ENCODE measurements around the gene ELAVL4.

ELAVL4 gene

DNA sequence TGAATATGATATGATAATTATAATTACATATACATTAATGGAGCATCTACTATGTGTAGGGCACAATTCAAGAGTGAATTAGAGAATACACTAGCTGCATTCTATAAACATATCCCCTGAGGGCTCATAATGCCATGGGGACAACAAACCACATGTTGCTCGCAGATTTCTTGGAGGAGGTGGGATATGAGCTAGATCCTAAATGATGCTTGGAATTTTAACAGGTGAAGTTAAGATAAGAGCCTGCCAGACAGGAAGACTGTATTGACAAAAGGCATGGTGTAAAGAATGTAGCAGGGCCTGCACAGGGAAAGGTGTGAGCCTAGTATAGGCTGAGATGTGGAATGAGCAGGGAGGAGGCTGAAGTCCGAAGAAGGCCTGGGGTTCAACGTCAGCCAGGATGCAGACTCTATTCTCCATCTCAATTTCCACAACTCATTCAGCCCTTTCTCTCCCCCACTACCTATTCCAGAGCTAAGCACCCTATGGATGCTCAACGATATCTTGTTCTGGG is 120.2 kb downstream of the ELAVL4 start:
- no peak overlapping the region for H3K4me3 ChIP-seq (ENCODE audit: low read length)
- DNase-seq (ENCODE audit: low read depth, low spot score) = no peak

- DNase-seq (ENCODE audit: low read depth, low spot score) = no peak
Observed at GRCh38 chr1:50231209-50231608, 122.5 kb downstream of the ELAVL4 start.

GRCh38 chr1:50232336-50232735 is 123.6 kb downstream of the ELAVL4 start:
- no peak overlapping the region for H3K4me3 ChIP-seq (ENCODE audit: low read length)
- no peak for DNase-seq (ENCODE audit: low read depth, low spot score)

More at GRCh38 chr1:50231209-50231608, 122.5 kb downstream of the ELAVL4 start:
- H3K4me3 ChIP-seq (ENCODE audit: low read length) = no peak overlapping the region

GRCh38 chr1:50236656-50237055 is 127.9 kb downstream of the ELAVL4 start:
- H3K4me3 ChIP-seq (ENCODE audit: low read length) = no peak overlapping the region
- DNase-seq (ENCODE audit: low read depth, low spot score) = no peak

DNA sequence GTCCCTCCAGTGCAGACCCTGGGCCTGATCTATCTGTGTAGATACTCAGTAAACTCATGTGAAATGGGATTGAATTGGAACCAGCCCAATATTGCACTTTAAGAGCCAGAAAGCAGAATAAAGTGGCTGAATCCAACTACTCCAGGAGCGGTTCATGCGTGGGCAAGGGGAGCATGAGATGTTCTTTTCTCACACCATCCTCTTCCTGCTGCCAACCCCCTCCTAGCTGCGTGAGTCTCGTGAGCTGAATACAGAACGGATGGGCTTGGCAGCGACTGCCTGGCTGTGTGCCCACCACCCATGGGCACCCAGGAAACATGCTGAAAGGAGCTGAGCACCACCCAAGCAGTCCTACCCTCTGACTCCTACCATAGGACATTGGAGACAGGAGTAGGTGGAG is 128.3 kb downstream of the ELAVL4 start:
- DNase-seq (ENCODE audit: low read depth, low spot score) = no peak

GRCh38 chr1:50243939-50244338 is 135.2 kb downstream of the ELAVL4 start:
- no peak for DNase-seq (ENCODE audit: low read depth, low spot score)
- no peak overlapping the region for H3K4me3 ChIP-seq (ENCODE audit: low read length)

More for the DNA sequence above, 128.3 kb downstream of the ELAVL4 start:
- H3K4me3 ChIP-seq (ENCODE audit: low read length) = no peak overlapping the region

GRCh38 chr1:50246869-50247268 is 138.1 kb downstream of the ELAVL4 start:
- DNase-seq (ENCODE audit: low read depth, low spot score) = no peak
- no peak overlapping the region for H3K4me3 ChIP-seq (ENCODE audit: low read length)

DNA sequence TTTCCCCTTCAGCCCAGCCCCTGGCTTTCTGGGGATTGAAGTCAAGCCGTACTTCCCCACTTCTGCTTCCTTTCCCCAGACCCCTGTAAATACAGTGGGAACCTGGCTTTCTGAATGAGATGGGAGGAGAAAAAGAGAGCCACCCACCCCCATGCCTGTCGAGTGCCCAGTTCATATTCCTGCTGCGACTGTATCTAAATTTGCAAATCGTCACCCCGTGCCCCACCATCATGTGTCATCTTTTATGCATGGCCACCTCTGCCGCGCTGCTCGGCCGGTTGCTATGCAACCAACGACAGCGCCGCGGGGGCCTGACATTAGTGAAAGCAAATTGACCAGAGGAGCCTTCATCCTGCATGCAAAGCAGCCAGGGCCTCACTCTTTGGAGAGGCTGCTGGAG is 143.0 kb downstream of the ELAVL4 start:
- DNase-seq (ENCODE audit: low read depth, low spot score) = no peak
- H3K4me3 ChIP-seq (ENCODE audit: low read length) = no peak overlapping the region

GRCh38 chr1:50252196-50252595 is 143.5 kb downstream of the ELAVL4 start:
- no peak overlapping the region for H3K4me3 ChIP-seq (ENCODE audit: low read length)

More at GRCh38 chr1:50252196-50252595, 143.5 kb downstream of the ELAVL4 start:
- DNase-seq (ENCODE audit: low read depth, low spot score) = no peak

Data from Jurkat, Clone E6-1 (cell line).